Measurements from ENCODE around the gene CST7.

CST7 gene

GRCh38 chr20:24965065-24965919, 16.2 kb downstream of the CST7 start:
- DNase-seq, result no peak

- no peak for DNase-seq
Measured at GRCh38 chr20:24966317-24967012, 17.4 kb downstream of the CST7 start.

- DNase-seq, result no peak
Measured at GRCh38 chr20:24968278-24968800, 19.3 kb downstream of the CST7 start.

GRCh38 chr20:24969186-24970029, 20.3 kb downstream of the CST7 start:
- no peak for DNase-seq

- DNase-seq, result no peak
Measured at GRCh38 chr20:24970030-24970553, 21.0 kb downstream of the CST7 start.

- DNase-seq, result no peak
Measured at GRCh38 chr20:24970754-24971153, 21.7 kb downstream of the CST7 start.

GRCh38 chr20:24971376-24972101, 22.5 kb downstream of the CST7 start:
- DNase-seq, result no peak

- no peak for DNase-seq
Measured at GRCh38 chr20:24972341-24972740, 23.3 kb downstream of the CST7 start.

GRCh38 chr20:24977336-24977735, 28.3 kb downstream of the CST7 start:
- no peak for DNase-seq

GRCh38 chr20:24977797-24978196, 28.7 kb downstream of the CST7 start:
- DNase-seq, result no peak

- no peak for DNase-seq
Measured at GRCh38 chr20:24978513-24978912, 29.4 kb downstream of the CST7 start.

- DNase-seq, result no peak
Measured at GRCh38 chr20:24979036-24979960, 30.2 kb downstream of the CST7 start.

GRCh38 chr20:24980291-24981053, 31.4 kb downstream of the CST7 start:
- peak in 1 of 2 experiments; percentile 12 for DNase-seq

GRCh38 chr20:24981282-24981681, 32.2 kb downstream of the CST7 start:
- no peak for DNase-seq

GRCh38 chr20:24981790-24982189, 32.7 kb downstream of the CST7 start:
- peak in 1 of 2 experiments; percentile 17 for DNase-seq

GRCh38 chr20:24983896-24984295, 34.8 kb downstream of the CST7 start:
- DNase-seq, result no peak

- peak in 1 of 2 experiments; percentile 14 for DNase-seq
Measured at GRCh38 chr20:24984961-24985640, 36.0 kb downstream of the CST7 start.

- no peak for DNase-seq
Measured at GRCh38 chr20:24985802-24986201, 36.7 kb downstream of the CST7 start.

- DNase-seq, result no peak
Measured at GRCh38 chr20:24986436-24987015, 37.5 kb downstream of the CST7 start.
